Endometrium (tissue), 2 donors: ENCODE measurements around the gene SELPLG.
"Not testable (repeated sequence)": the region's sequence is repeated elsewhere in the genome, so short reads cannot be mapped to it uniquely, and the experiment has no call there.

Experiments
- FAIRE-seq: peaks from 2 replicates; lab custom pipeline; 2012; peaks lifted over from hg19 to GRCh38; lab: Jason Lieb, UNC
- donor health status: control.
- donor health status: control.

The SELPLG gene

GRCh38 chr12:108655812-108656175 lies 22.1 kb upstream of the SELPLG start:
- not testable (repeated sequence) for FAIRE-seq

- not testable (repeated sequence) for FAIRE-seq
These were observed 20.9 kb upstream of the SELPLG start for GRCh38 chr12:108654622-108655021.

- no peak for FAIRE-seq
These were observed 20.2 kb upstream of the SELPLG start for GRCh38 chr12:108653922-108654321.

GRCh38 chr12:108653082-108653516 lies 19.4 kb upstream of the SELPLG start:
- FAIRE-seq = no peak

- FAIRE-seq = no peak
These were observed 16.4 kb upstream of the SELPLG start for GRCh38 chr12:108650083-108650482.

GRCh38 chr12:108649669-108650068 lies 16.0 kb upstream of the SELPLG start:
- FAIRE-seq = no peak

GRCh38 chr12:108649126-108649525 lies 15.4 kb upstream of the SELPLG start:
- FAIRE-seq = no peak

- FAIRE-seq = no peak
These were observed 14.7 kb upstream of the SELPLG start for GRCh38 chr12:108648371-108648770.

- FAIRE-seq = no peak
These were observed 14.0 kb upstream of the SELPLG start for GRCh38 chr12:108647585-108648287.

GRCh38 chr12:108646600-108647579 lies 13.2 kb upstream of the SELPLG start:
- peak; percentile 86 for FAIRE-seq

GRCh38 chr12:108645686-108646599 lies 12.2 kb upstream of the SELPLG start:
- no peak for FAIRE-seq

- no peak for FAIRE-seq
These were observed 11.1 kb upstream of the SELPLG start for GRCh38 chr12:108644811-108645120.

GRCh38 chr12:108643941-108644810 lies 10.5 kb upstream of the SELPLG start:
- FAIRE-seq = no peak

GRCh38 chr12:108642899-108643654 lies 9.4 kb upstream of the SELPLG start:
- FAIRE-seq = no peak

GRCh38 chr12:108642269-108642870 lies 8.7 kb upstream of the SELPLG start:
- no peak for FAIRE-seq

GRCh38 chr12:108641446-108642268 lies 8.0 kb upstream of the SELPLG start:
- no peak for FAIRE-seq

GRCh38 chr12:108640802-108641445 lies 7.2 kb upstream of the SELPLG start:
- no peak for FAIRE-seq

GRCh38 chr12:108638997-108639822 lies 5.5 kb upstream of the SELPLG start:
- FAIRE-seq = no peak
